Peyer's patch (tissue), 4 donors: ENCODE results near the gene RFWD3.

ENCODE experiments used
- CTCF ChIP-seq, 6 experiments: fragments of 450-650 bp in 4 of 6; fragments of 200-600 bp in 2 of 6; sonication (generic) in 1 of 6; IDR thresholded peaks; one replicate each; pipeline ENCODE4 v1.5.1; 2017 to 2019; ENCODE audit warnings: antibody characterized with exemption in 6 of 6, mild to moderate bottlenecking in 3 of 6, moderate library complexity in 1 of 6
- POLR2A ChIP-seq, 2 donors: fragments of 450-650 bp; IDR thresholded peaks; one replicate each; pipeline ENCODE4 v1.5.1; 2017; ENCODE audit warnings: antibody characterized with exemption in 2 of 2, mild to moderate bottlenecking in 2 of 2, moderate library complexity in 2 of 2

GRCh38 chr16:74651841-74652240 is 14.8 kb downstream of the RFWD3 start:
- no peak for TF ChIP-seq CTCF (IDR thresholded peaks at IDR 0.05)
- TF ChIP-seq POLR2A (IDR thresholded peaks at IDR 0.05) = no peak
